H1 (cell line): ENCODE data around the gene CUBN. TPM values are rescaled to one million over a fixed set of nuclear protein-coding genes. Genes with fewer than 3 reads are reported as not detected.

Experiments used
- CTCF ChIA-PET: fragments of 300-600 bp; sonication (Branson Sonifier 250); formaldehyde crosslinking; loops from one replicate; lab custom pipeline; 2021; ENCODE audit not compliant: partially characterized antibody; lab: Charles Lee
- POLR2A ChIA-PET: fragments of 300-600 bp; sonication (Branson Sonifier 250); formaldehyde crosslinking; loops from one replicate; lab custom pipeline; 2021; ENCODE audit warnings: inconsistent platforms; ENCODE audit not compliant: partially characterized antibody; lab: Charles Lee
- DNase-seq, 2 experiments: peaks; one replicate each; pipeline versions ENCODE4 v3.0.0 to v3.0.0-alpha.2; 2010 to 2022; ENCODE audit warnings: low spot score in 2 of 2, low read depth in 1 of 2, mixed read lengths in 1 of 2
- FAIRE-seq: peaks from 2 replicates; lab custom pipeline; 2011; peaks lifted over from hg19 to GRCh38; lab: Jason Lieb, UNC
- H2AFZ ChIP-seq: 2 replicates; pipeline ENCODE4 v1.8.1; 2012; ENCODE audit warnings: low read length, inconsistent platforms
- H2AK5ac ChIP-seq: 2 replicates; pipeline ENCODE4 v1.6.1; 2013; ENCODE audit warnings: low read depth, low read length
- H2BK120ac ChIP-seq: replicated peaks from 2 replicates; pipeline ENCODE3; 2013; ENCODE audit warnings: low read depth, low read length, inconsistent platforms
- H2BK12ac ChIP-seq: 2 replicates; pipeline ENCODE4 v1.6.1; 2013; ENCODE audit warnings: low read depth, low read length
- H2BK15ac ChIP-seq: 2 replicates; pipeline ENCODE4 v1.6.1; 2013; ENCODE audit warnings: low read length
- H2BK20ac ChIP-seq: 2 replicates; pipeline ENCODE4 v1.6.1; 2013; ENCODE audit warnings: low read length
- H2BK5ac ChIP-seq: 2 replicates; pipeline ENCODE4 v1.6.1; 2013; ENCODE audit warnings: low read depth, low read length
- H3K14ac ChIP-seq: 2 replicates; pipeline ENCODE4 v1.6.1; 2013; ENCODE audit warnings: inconsistent platforms; ENCODE audit not compliant: insufficient read length
- H3K18ac ChIP-seq: 2 replicates; pipeline ENCODE4 v1.6.1; 2013; ENCODE audit warnings: low read length; ENCODE audit errors: extremely low read depth
- H3K23ac ChIP-seq: 2 replicates; pipeline ENCODE4 v1.6.1; 2013; ENCODE audit warnings: inconsistent platforms; ENCODE audit not compliant: insufficient read length
- H3K23me2 ChIP-seq: 2 replicates; pipeline ENCODE4 v1.6.1; 2013; ENCODE audit warnings: low read depth, low read length
- H3K27ac ChIP-seq: 2 replicates; pipeline ENCODE4 v1.6.1; 2011; ENCODE audit warnings: low read depth, low read length, inconsistent platforms
- H3K27me3 ChIP-seq, 4 experiments: replicated peaks in 1 of 4; 1 replicate in 1 of 4; 2 replicates in 3 of 4; pipeline versions ENCODE4 v1.6.1 to v1.8.1; 2011 to 2013; ENCODE audit warnings: low read length in 3 of 4, mild to moderate bottlenecking in 3 of 4, inconsistent platforms in 2 of 4, mixed read lengths in 2 of 4, moderate library complexity in 1 of 4; ENCODE audit not compliant: control insufficient read depth in 3 of 4, insufficient read depth in 3 of 4; ENCODE audit errors: extremely low read depth in 1 of 4
- H3K36me3 ChIP-seq, 4 experiments: 2 replicates each; pipeline versions ENCODE4 v1.6.1 to v1.8.1; 2011 to 2013; ENCODE audit warnings: mild to moderate bottlenecking in 4 of 4, low read length in 3 of 4, moderate library complexity in 2 of 4, control low read depth in 1 of 4, inconsistent platforms in 1 of 4; ENCODE audit not compliant: insufficient read depth in 4 of 4, control insufficient read depth in 2 of 4
- H3K4ac ChIP-seq: replicated peaks from 2 replicates; pipeline ENCODE3; 2013; ENCODE audit warnings: low read length, low read depth, mixed read lengths, inconsistent platforms; ENCODE audit not compliant: insufficient read length
- H3K4me1 ChIP-seq, 4 experiments: replicated peaks in 1 of 4; 1 replicate in 1 of 4; 2 replicates in 3 of 4; pipeline versions ENCODE4 v1.6.1 to v1.8.1; 2011 to 2013; ENCODE audit warnings: low read length in 3 of 4, inconsistent platforms in 2 of 4, mixed read lengths in 1 of 4; ENCODE audit not compliant: insufficient read depth in 4 of 4, control insufficient read depth in 3 of 4
- H3K4me2 ChIP-seq, 2 experiments: 2 replicates each; pipeline versions ENCODE4 v1.6.1 to v1.8.1; 2011 to 2013; ENCODE audit warnings: low read depth in 2 of 2, low read length in 2 of 2, control low read depth in 1 of 2, inconsistent platforms in 1 of 2, mild to moderate bottlenecking in 1 of 2; ENCODE audit not compliant: insufficient read depth in 1 of 2
- H3K4me3 ChIP-seq, 4 experiments: fragments of 200-600, 300-600 bp in 1 of 4; sonication (generic), shearing (Covaris generic), sonication (Bioruptor Twin) in 1 of 4; 2 replicates each; pipeline versions ENCODE4 v1.5.1 to v1.8.1; 2011 to 2016; ENCODE audit warnings: low read length in 4 of 4, low read depth in 3 of 4, control low read depth in 2 of 4, inconsistent platforms in 2 of 4, mild to moderate bottlenecking in 2 of 4, mixed read lengths in 1 of 4, moderate library complexity in 1 of 4; ENCODE audit not compliant: insufficient read depth in 2 of 4; ENCODE audit errors: extremely low read depth in 1 of 4
- H3K56ac ChIP-seq: replicated peaks from 2 replicates; pipeline ENCODE3; 2013; ENCODE audit warnings: low read depth, mild to moderate bottlenecking, mixed read lengths, low read length, inconsistent platforms; ENCODE audit not compliant: insufficient read length
- H3K79me1 ChIP-seq: 2 replicates; pipeline ENCODE4 v1.6.1; 2013; ENCODE audit warnings: low read depth, low read length, control low read depth
- H3K79me2 ChIP-seq, 2 experiments: 2 replicates each; pipeline versions ENCODE4 v1.6.1 to v1.8.1; 2012 to 2013; ENCODE audit warnings: low read length in 2 of 2, mild to moderate bottlenecking in 2 of 2, inconsistent platforms in 1 of 2; ENCODE audit not compliant: insufficient read depth in 2 of 2, control insufficient read depth in 1 of 2
- H3K9ac ChIP-seq, 4 experiments: replicated peaks in 1 of 4; 1 replicate in 1 of 4; 2 replicates in 3 of 4; pipeline versions ENCODE4 v1.6.1 to v1.8.1; 2011 to 2013; ENCODE audit warnings: low read depth in 3 of 4, low read length in 3 of 4, control low read depth in 2 of 4, mild to moderate bottlenecking in 2 of 4, moderate library complexity in 2 of 4, inconsistent platforms in 1 of 4; ENCODE audit errors: extremely low read depth in 1 of 4
- H3K9me3 ChIP-seq, 2 experiments: 2 replicates each; pipeline versions ENCODE4 v1.6.1 to v1.8.1; 2012 to 2013; ENCODE audit warnings: mild to moderate bottlenecking in 2 of 2, moderate library complexity in 2 of 2, control low read depth in 1 of 2, inconsistent platforms in 1 of 2, low read depth in 1 of 2, low read length in 1 of 2, mixed read lengths in 1 of 2; ENCODE audit not compliant: insufficient read depth in 2 of 2
- H4K20me1 ChIP-seq, 2 experiments: replicated peaks in 1 of 2; 2 replicates each; pipeline versions ENCODE3 to v1.8.1; 2011 to 2013; ENCODE audit warnings: inconsistent platforms in 2 of 2, low read length in 2 of 2, mild to moderate bottlenecking in 1 of 2; ENCODE audit not compliant: insufficient read depth in 2 of 2, control insufficient read depth in 1 of 2
- H4K5ac ChIP-seq: 2 replicates; pipeline ENCODE4 v1.6.1; 2013; ENCODE audit warnings: low read length, low read depth, mixed read lengths, inconsistent platforms; ENCODE audit not compliant: insufficient read length
- H4K8ac ChIP-seq: 2 replicates; pipeline ENCODE4 v1.8.0; 2013; ENCODE audit warnings: mild to moderate bottlenecking, moderate library complexity, low read length, inconsistent platforms; ENCODE audit not compliant: insufficient read depth; ENCODE audit errors: extremely low read depth
- H4K91ac ChIP-seq: replicated peaks from 2 replicates; pipeline ENCODE3; 2013; ENCODE audit warnings: low read length, mixed read lengths, inconsistent platforms; ENCODE audit not compliant: insufficient read length
- CTBP2 ChIP-seq: IDR thresholded peaks from 2 replicates; pipeline ENCODE4 v1.7.0; 2011; ENCODE audit warnings: borderline replicate concordance, mild to moderate bottlenecking, moderate library complexity, mixed read lengths, low read length; ENCODE audit not compliant: insufficient read depth, insufficient read length
- EGR1 ChIP-seq: IDR thresholded peaks from 2 replicates; pipeline ENCODE4 v1.6.1; 2011; ENCODE audit warnings: low read depth, low read length, borderline replicate concordance
- EZH2 ChIP-seq: fragments of 200-600 bp; sonication (generic); IDR thresholded peaks from 2 replicates; pipeline ENCODE4 v1.7.1; 2012; ENCODE audit warnings: low read depth, mild to moderate bottlenecking, moderate library complexity, low read length, inconsistent platforms; ENCODE audit not compliant: severe bottlenecking
- KDM1A ChIP-seq: fragments of 200-600, 300-600 bp; sonication (generic); IDR thresholded peaks from 2 replicates; pipeline ENCODE4 v1.7.1; 2016; ENCODE audit warnings: mild to moderate bottlenecking, low read length, borderline replicate concordance
- RNF2 ChIP-seq: fragments of 200-900, 300-1000 bp; sonication (generic); IDR thresholded peaks from 2 replicates; pipeline ENCODE4 v1.7.1; 2016; ENCODE audit warnings: borderline replicate concordance, low read depth, mild to moderate bottlenecking, antibody characterized with exemption, low read length; ENCODE audit not compliant: poor library complexity, severe bottlenecking; ENCODE audit errors: missing control alignments
- SIN3A ChIP-seq, 2 experiments: IDR thresholded peaks in 1 of 2; conservative IDR thresholded peaks in 1 of 2; 2 replicates each; pipeline ENCODE4 v1.6.1; 2011 to 2012; ENCODE audit warnings: low read length in 2 of 2, improper control_type of control experiment in 1 of 2, low read depth in 1 of 2, mild to moderate bottlenecking in 1 of 2
- SIX5 ChIP-seq: IDR thresholded peaks from 2 replicates; pipeline ENCODE4 v1.6.1; 2011; ENCODE audit warnings: mild to moderate bottlenecking, low read depth, low read length
- SUZ12 ChIP-seq: fragments of 200-600 bp; sonication (generic); IDR thresholded peaks from 2 replicates; pipeline ENCODE4 v1.6.1; 2012; ENCODE audit warnings: mild to moderate bottlenecking, inconsistent platforms, low read length, moderate library complexity, mixed read lengths
- TAF1 ChIP-seq: IDR thresholded peaks from 2 replicates; pipeline ENCODE4 v1.6.1; 2011; ENCODE audit warnings: mild to moderate bottlenecking, low read depth, low read length
- WGBS, 2 experiments: shearing (Covaris generic) in 1 of 2; methylation state at CpG; one replicate each; pipeline versions ENCODE4 v1.1.6 to v1.1.7; 2013 to 2015; ENCODE audit warnings: low lambda C conversion rate in 2 of 2, mixed read lengths in 2 of 2, inconsistent platforms in 1 of 2, low coverage in 1 of 2, missing lambda C conversion rate in 1 of 2; ENCODE audit not compliant: insufficient replicate concordance in 2 of 2, insufficient coverage in 1 of 2, insufficient read length in 1 of 2; ENCODE audit errors: extremely low coverage in 1 of 2, missing lambda C conversion rate in 1 of 2; 5-methylcytosine and 5-hydroxymethylcytosine counted together
- polyA plus RNA-seq, 7 experiments: library from polyadenylated mRNA; depleted of rRNA in 3 of 7; stranded (reverse) in 5 of 7; unstranded in 2 of 7; fragments of >200 nt in 5 of 7; fragments of 200-250 nt in 2 of 7; gene quantifications; 1 replicate in 5 of 7; 2 replicates in 1 of 7; 4 replicates in 1 of 7; pipeline versions ENCODE4 v1.2.1 to v1.2.3, GENCODE V29; 2011 to 2013; ENCODE audit warnings: missing spikeins in 2 of 7, mixed read lengths in 2 of 7
- total RNA-seq: library from RNA; stranded (reverse); fragmentation: NEBNext Ultra II Directional; extraction: Animal tissue kit (Norgen Biotek cat#: 25700); gene quantifications from 2 replicates; pipeline ENCODE4 v1.2.1, GENCODE V29; 2021

Gene CUBN
- total and polyA plus RNA-seq, 2 of the 8 experiments (the other 6 are each of a cell fraction or from before 2014, with no cell fraction given), result 0.04 to 0.08 TPM

- Histone ChIP-seq H3K18ac (no peak overlapping the region), H3K4me3 (no peak overlapping the region), H3K27me3 (no peaks in the 10 kb centered on the region), H3K4me2 (no peak overlapping the region), H3K9me3 (no peaks in the 10 kb centered on the region), H3K14ac (no peak overlapping the region), H4K8ac (no peak overlapping the region), H2AK5ac (no peak overlapping the region), H4K20me1 (no peaks in the 10 kb centered on the region), H2BK12ac (no peak overlapping the region), H3K79me2 (no peaks in the 10 kb centered on the region), H3K56ac (no peak overlapping the region), H3K23me2 (no peaks in the 10 kb centered on the region), H3K4ac (no peak overlapping the region), H3K23ac (no peak overlapping the region), H2AFZ (no peak overlapping the region), H2BK120ac (no peak overlapping the region), H4K91ac (no peak overlapping the region), H3K27ac (no peak overlapping the region), H3K79me1 (no peaks in the 10 kb centered on the region), H2BK5ac (no peak overlapping the region), H3K36me3 (no peaks in the 10 kb centered on the region), H2BK20ac (no peak overlapping the region), H3K4me1 (no peaks in the 10 kb centered on the region), H2BK15ac (no peak overlapping the region), H4K5ac (no peak overlapping the region)
- WGBS, 2 experiments, result 75% methylated on average over 4 of the region's 4 CpGs; no CpG with 5 or more reads in 1 of the 2 experiments
- DNase-seq, result no peak
- FAIRE-seq, result no peak
- CTCF ChIA-PET, result no interaction called here
- POLR2A ChIA-PET, result no interaction called here
- TF ChIP-seq EGR1, result no peak
- no peak for TF ChIP-seq SUZ12
- TF ChIP-seq EZH2, result no peak
- TF ChIP-seq TAF1, result no peak
- TF ChIP-seq SIN3A (conservative IDR thresholded peaks at IDR 0.05 in 1 of 2, IDR thresholded peaks at IDR 0.05 in 1 of 2; ENCODE audit: low read depth in 1 of 2, low read length in 2 of 2), result no peak
- no peak for TF ChIP-seq SIX5
- TF ChIP-seq KDM1A, result no peak
- no peak for TF ChIP-seq CTBP2
- no peak for TF ChIP-seq RNF2
- TF ChIP-seq, all 59 proteins: peak for 0
- no peak overlapping the region for H3K9ac ChIP-seq
Observed at GRCh38 chr10:16909961-16910792, 219.4 kb downstream of the CUBN start.
